GM18511 (cell line): ENCODE data around the gene CUL5.
"Not testable (repeated sequence)": the region's sequence is repeated elsewhere in the genome, so short reads cannot be mapped to it uniquely, and the experiment has no call there.

Experiments
- ATAC-seq: cut with Tn5 transposase; IDR thresholded peaks from one replicate; pipeline ENCODE4 v1.9.1; 2021; ENCODE audit warnings: mild to moderate bottlenecking, moderate library complexity; ENCODE audit not compliant: unreplicated experiment

The CUL5 gene

DNA sequence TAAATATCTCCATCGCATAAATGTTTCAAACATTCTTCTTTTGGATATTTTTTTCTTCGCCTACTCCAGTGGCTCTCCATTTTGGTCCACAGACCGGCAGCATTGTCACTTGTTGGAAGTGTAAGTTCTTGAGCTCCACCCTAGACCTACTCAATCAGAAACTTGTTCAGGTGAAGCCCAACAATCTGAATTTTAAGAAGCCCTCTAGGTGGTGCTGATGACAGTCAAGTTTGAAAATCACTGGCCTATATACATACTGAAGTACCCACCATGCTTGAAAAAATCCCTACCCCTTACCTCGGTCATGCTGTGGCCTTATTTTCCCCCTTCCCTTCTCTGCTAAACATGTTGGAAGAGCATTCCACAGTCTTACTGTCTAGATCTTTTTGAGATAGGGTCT lies 102.4 kb downstream of the CUL5 start:
- ATAC-seq: no peak

- no peak for ATAC-seq
Observed at GRCh38 chr11:108112057-108112456, 103.4 kb downstream of the CUL5 start.

GRCh38 chr11:108115500-108116140 lies 106.9 kb downstream of the CUL5 start:
- ATAC-seq: peak; percentile 44

DNA sequence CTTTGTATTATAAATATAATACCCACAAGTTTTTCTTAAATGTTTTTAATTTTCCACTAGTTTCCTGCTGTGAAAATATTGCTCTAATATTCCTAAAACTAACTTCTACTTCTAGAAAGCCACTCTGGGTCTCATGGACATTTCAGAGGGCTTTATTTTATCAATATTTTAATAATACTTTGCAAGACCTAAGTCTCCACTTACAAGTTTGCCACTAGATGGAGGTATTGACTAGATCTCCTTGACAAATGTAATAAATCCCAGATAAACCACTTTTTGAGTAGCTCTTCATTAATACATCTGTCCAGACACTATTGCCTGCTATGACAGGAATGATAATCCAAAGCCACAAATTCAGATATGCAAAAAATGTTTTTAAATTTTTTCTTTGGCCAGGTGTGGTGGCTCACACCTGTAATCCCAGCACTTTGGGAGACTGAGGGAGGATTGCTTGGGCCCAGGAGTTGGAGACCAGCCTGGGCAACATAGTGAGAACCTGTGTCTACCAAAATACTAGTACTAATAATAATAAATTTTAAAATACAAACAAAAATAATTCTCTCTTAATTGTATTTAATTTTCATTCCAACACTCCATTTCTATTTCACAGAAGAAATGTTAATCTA lies 109.2 kb downstream of the CUL5 start:
- no peak for ATAC-seq

DNA sequence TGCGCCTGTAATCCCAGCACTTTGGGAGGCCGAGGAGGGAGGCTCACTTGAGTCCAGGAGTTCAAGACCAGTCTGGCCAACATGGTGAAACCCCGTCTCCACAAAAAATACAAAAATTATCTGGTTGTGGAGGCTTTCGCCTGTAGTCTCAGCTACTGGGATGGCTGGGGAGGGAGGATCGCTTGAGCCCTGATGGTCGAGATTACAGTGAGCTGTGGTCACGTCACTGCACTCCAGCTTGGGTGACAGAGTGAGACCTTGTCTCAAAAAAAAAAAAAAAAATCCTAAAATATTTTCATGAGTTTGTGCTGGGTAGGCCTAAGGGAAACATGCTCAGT lies 112.2 kb downstream of the CUL5 start:
- ATAC-seq: peak; percentile 24

DNA sequence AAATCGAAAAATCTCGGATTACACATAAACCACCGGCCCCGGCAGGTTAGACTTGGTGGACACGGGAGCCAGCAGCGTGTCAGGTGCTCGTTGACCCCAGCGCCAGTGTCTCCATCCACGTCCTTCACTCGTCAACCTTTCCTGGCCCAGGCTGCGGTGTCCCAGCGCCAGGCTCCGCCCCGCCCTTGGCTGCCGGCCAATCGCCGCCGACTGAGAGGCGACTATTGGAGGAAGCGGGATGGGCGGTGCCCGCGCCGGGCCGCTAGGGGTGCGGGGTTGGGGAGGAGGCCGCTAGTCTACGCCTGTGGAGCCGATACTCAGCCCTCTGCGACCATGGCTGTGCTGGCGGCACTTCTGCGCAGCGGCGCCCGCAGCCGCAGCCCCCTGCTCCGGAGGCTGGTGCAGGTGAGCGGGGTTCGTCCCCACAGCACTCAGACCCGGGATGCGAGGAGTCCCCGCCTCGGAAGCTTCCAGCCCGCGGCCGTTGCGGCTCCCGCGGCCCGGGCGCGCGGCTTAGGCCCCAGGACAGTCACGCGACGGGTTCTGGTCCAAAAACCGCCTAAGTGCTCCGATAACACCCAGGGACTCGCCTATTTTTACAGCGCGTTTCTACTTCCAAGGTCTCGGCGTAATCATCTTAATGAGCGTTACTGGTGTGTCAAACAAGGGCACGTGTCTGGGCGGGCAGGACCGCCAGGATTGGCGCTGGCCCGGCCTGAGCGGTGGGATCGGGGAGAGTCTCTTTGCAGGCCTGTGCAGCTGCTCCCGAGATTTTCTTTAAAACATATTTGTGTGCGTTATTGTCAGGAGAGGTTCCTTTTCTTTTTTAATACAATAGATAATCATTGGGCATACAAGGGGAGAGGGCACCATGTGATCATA lies 112.8 kb downstream of the CUL5 start, which contains the start of gene ACAT1:
Gene ACAT1, plus strand, starts transcription at position 294 of the 882 bp plus-strand sequence. Its CDS starts 40 bp downstream, at position 334.
- peak; percentile 93 for ATAC-seq

DNA sequence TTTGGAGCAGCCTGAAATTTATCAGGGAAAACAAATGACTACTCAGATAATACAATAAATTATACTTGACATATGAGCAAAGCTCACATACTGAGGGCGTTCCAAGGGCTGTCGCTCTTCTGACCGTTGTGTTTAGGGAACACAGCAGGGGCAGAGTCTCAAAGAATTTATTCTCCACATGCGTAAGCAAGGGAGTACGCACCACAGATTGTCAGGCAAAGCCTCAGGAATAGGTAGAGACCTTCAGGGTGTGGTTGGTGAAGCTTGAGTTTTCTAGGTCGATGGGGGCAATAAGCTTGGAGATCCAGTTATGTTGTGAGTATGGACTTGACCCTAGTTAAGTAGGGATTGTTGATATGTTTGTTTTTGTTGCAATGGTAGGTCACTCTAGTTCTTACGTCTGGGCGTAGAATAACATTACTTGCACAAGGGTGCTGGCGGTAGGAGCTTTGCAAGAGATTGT lies 113.5 kb downstream of the CUL5 start:
- ATAC-seq: no peak

- no peak for ATAC-seq
Observed at GRCh38 chr11:108125096-108125495, 116.4 kb downstream of the CUL5 start.

- ATAC-seq: no peak
Observed at GRCh38 chr11:108128772-108129171, 120.1 kb downstream of the CUL5 start.

- no peak for ATAC-seq
Observed at GRCh38 chr11:108131993-108132392, 123.3 kb downstream of the CUL5 start.

DNA sequence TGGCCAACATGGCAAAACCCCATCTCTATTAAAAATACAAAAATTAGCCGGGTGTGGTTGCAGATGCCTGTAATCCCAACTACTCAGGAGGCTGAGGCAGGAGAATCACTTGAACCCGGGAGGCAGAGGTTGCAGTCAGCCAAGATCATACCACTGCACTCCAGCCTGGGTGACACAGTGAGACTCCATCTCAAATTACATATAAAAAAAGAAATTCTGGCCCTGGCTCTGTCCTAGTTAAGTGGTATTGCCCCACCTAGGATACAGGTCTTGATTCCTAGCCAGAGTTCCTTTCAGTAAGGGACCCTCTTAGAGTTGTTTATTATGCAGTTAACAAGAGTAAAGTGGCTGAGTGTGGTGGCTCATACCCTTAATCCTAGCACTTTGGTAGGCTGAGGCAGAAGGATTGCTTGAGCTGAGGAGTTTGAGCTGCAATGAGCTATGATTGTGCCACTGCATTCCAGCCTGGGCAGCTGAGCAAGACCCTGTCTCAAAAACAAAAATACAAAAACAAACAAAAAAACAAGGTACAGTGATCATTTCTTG lies 124.4 kb downstream of the CUL5 start:
- ATAC-seq: not testable (repeated sequence)

DNA sequence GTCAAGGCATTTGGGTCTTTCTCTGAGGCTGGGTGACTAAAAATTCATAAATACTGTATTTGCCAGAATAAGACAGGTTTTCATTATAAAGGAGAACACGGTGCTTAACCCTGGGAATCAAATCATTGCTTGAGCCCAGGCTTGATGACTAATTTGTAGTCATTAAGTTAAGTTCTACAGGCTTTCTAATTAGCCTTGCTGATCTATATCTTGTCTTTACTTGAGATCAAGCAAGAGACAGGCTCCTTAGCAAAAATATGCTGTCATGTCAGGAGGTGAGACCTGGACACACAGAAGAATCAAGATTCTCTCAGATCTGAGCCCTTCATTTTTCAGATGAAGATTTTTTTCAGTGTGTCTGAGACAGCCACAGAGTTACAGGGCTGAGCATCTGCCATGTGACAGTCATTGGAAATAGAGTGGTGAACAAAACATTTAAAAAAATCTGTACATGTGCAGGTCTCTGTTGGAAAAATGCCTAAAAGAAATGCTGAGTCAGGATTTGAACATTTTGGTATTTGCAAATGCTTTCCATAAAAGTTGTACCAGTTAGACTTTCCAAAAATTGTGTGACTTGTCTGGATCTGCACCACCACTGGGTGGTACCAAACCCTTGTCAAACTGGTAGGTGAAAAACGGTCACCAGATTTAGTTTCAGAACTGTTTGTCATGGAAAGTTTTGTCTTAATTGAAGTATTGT lies 127.3 kb downstream of the CUL5 start:
- peak; percentile 61 for ATAC-seq

DNA sequence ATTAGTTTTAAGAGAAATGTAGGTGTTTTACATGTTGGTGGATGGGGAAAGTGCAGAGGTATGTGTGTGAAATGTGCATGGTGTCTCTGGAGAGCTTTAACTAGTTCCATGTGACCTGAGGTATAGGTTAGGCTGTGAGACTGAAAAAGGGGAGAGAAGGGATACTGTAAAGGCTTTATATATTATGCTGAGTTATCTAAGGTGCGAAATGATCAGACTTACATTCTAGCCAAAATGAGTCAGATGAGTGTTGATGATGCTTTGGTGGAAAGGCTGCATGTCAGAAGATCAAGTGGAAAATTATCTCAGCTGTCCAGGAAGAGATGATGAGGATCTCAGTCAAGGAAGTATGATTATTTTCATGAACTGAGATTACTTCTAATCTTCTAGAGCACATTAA lies 128.5 kb downstream of the CUL5 start:
- no peak for ATAC-seq

- no peak for ATAC-seq
Observed at GRCh38 chr11:108142304-108142703, 133.6 kb downstream of the CUL5 start.

DNA sequence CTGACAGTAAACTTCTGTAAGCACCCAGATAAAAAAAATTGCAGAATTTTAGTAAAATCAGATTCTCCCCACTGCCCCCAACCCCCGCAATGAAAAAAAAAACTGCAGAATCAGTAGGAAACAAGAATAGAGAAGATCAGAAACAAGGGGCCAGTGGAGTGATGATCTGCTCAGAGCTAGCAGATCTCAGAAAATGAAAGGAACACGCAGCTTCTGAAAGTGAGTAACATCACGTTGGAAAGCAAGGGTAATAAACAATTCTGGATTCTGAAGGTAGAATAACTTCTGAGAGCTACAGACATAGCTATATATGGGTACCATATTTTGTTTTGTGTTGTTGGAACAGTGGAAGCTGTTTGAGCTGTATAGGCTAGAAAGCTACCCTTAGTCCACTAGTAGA lies 135.9 kb downstream of the CUL5 start:
- ATAC-seq: no peak

GRCh38 chr11:108147150-108147549 lies 138.5 kb downstream of the CUL5 start:
- no peak for ATAC-seq

- no peak for ATAC-seq
Observed at GRCh38 chr11:108148556-108148955, 139.9 kb downstream of the CUL5 start.

DNA sequence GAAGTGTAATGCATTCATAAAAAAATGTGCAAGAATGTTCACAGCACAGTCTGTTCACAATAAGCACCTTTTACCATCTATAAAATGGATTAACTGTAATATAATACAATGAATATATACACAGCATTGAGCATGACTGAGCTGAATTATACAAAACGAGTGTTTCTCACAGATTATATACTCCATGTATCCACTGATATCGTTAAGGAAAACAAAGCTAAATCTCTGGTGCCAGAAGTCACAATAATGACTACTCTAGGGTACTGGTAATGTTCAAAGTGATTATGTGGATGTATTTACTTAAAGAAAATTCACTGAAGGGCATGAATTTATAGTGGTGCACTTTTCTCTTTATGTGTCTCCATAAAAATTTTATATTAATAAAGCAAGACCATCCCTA lies 145.9 kb downstream of the CUL5 start:
- no peak for ATAC-seq
